ENCODE results near the gene NEB.

Gene NEB

DNA sequence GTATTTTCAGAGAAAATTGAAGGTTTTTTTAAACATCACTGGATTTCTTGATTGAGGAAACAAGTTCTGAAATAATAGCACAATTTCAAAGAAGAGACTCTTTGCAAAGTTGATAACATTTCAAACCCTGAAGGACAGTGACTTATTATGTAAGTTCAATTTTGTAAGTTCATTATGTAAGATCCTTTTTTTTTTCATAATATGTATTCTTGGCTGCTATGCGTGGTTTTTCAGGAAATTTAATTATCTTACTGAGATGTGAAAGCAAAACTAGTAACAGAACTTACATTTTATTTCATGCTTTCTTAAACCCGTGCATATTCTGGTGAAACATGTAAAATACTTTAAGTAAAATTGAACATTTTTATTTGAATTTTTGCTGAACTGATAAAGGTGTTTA, 259.2 kb downstream of the NEB start:
- peaks cover 78% of the 10 kb centered on the region for H3K36me3 Mint-ChIP-seq (ENCODE audit: low read depth)

DNA sequence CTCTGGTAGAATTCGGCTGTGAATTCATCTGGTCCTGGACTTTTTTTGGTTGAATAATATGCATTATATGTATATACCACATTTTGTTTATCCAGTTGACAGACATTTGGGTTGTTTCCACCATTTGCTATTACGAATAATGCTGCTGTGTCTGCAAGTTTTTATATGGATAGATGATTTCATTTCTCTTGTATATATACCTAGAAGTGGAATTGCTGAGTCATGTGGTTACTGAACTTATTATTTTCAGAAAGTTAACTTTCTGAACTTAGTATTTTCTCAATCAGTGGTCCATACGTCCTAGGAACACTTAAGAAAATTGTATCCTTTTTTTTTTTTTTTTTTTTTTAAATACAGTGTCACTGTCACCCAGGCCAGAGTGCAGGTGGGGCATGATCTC, 261.3 kb downstream of the NEB start:
- Mint-ChIP-seq H3K4me1 (no peaks in the 10 kb centered on the region), H3K9me3 (peaks cover 7% of the 10 kb centered on the region), H3K4me3 (no peak overlapping the region), H3K36me3 (ENCODE audit: low read depth) (peaks cover 83% of the 10 kb centered on the region), H3K27me3 (ENCODE audit: low read depth) (no peaks in the 10 kb centered on the region), H3K27ac (no peak overlapping the region)
- TF ChIP-seq, protein P1, sequence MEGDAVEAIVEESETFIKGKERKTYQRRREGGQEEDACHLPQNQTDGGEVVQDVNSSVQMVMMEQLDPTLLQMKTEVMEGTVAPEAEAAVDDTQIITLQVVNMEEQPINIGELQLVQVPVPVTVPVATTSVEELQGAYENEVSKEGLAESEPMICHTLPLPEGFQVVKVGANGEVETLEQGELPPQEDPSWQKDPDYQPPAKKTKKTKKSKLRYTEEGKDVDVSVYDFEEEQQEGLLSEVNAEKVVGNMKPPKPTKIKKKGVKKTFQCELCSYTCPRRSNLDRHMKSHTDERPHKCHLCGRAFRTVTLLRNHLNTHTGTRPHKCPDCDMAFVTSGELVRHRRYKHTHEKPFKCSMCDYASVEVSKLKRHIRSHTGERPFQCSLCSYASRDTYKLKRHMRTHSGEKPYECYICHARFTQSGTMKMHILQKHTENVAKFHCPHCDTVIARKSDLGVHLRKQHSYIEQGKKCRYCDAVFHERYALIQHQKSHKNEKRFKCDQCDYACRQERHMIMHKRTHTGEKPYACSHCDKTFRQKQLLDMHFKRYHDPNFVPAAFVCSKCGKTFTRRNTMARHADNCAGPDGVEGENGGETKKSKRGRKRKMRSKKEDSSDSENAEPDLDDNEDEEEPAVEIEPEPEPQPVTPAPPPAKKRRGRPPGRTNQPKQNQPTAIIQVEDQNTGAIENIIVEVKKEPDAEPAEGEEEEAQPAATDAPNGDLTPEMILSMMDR (IDR thresholded peaks at IDR 0.05; ENCODE audit: unreplicated experiment in 3 of 3): no peak

More for the DNA sequence above, 259.2 kb downstream of the NEB start:
- Mint-ChIP-seq H3K4me1 (no peaks in the 10 kb centered on the region), H3K9me3 (peaks cover 7% of the 10 kb centered on the region), H3K27me3 (ENCODE audit: low read depth) (no peaks in the 10 kb centered on the region), H3K27ac (no peak overlapping the region), H3K4me3 (no peak overlapping the region)
- TF ChIP-seq, protein P1 (IDR thresholded peaks at IDR 0.05; ENCODE audit: unreplicated experiment in 3 of 3): no peak

DNA sequence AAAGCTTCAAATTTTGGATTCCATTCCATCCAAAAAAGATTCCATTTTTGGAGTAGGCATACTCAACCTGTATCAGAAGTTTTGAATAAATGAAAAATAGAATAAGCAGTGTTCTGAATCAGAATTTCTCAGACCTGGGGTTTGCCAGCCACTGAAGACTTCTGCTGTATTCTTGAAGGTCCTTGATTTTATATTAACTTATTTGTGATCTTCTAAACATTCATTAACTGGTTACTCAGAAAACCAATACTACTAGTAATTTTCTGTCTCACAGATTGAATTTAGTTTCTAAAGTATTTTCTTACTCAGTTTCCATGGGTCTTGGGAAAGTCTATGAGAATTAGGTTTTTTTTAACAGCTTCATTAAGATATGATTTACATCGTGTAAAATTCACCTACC, 263.7 kb downstream of the NEB start:
- Mint-ChIP-seq H3K27me3 (ENCODE audit: low read depth) (no peaks in the 10 kb centered on the region), H3K4me1 (no peaks in the 10 kb centered on the region), H3K4me3 (no peak overlapping the region), H3K27ac (no peak overlapping the region), H3K36me3 (ENCODE audit: low read depth) (peaks cover 85% of the 10 kb centered on the region), H3K9me3 (peaks cover 7% of the 10 kb centered on the region)
- TF ChIP-seq, protein P1 (IDR thresholded peaks at IDR 0.05; ENCODE audit: unreplicated experiment in 3 of 3): no peak

GRCh38 chr2:151465771-151466170, 268.5 kb downstream of the NEB start:
- Mint-ChIP-seq H3K9me3 (peaks cover 1% of the 10 kb centered on the region), H3K4me1 (no peaks in the 10 kb centered on the region), H3K27ac (no peak overlapping the region), H3K36me3 (ENCODE audit: low read depth) (peaks cover 91% of the 10 kb centered on the region), H3K27me3 (ENCODE audit: low read depth) (no peaks in the 10 kb centered on the region), H3K4me3 (no peak overlapping the region)
- TF ChIP-seq, protein P1 (IDR thresholded peaks at IDR 0.05; ENCODE audit: unreplicated experiment in 3 of 3): no peak

- H3K4me3 Mint-ChIP-seq: no peak overlapping the region
- no peaks in the 10 kb centered on the region for H3K4me1 Mint-ChIP-seq
- peaks cover 76% of the 10 kb centered on the region for H3K36me3 Mint-ChIP-seq (ENCODE audit: low read depth)
- no peaks in the 10 kb centered on the region for H3K27me3 Mint-ChIP-seq (ENCODE audit: low read depth)
- no peaks in the 10 kb centered on the region for H3K9me3 Mint-ChIP-seq
- TF ChIP-seq, protein P1 (IDR thresholded peaks at IDR 0.05; ENCODE audit: unreplicated experiment in 3 of 3): no peak
- no peak overlapping the region for H3K27ac Mint-ChIP-seq
Measured at GRCh38 chr2:151459358-151459757, 274.9 kb downstream of the NEB start.

DNA sequence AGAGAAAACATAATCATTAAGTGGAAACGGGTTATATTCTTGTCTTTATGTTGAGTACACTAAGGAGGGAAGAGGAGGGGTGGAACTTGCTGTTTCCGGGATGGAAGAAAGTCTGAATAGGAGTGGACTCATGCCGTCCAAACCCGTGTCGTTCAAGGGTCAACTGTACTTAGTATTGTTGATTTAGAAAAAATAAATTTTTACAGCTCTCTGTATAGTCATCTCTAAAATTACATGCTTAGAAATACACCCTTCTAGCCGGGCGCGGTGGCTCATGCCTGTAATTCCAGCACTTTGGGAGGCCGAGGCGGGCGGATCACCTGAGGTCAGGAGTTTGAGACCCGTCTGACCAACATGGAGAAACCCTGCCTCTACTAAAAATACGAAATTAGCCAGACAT, 295.1 kb downstream of the NEB start:
- Mint-ChIP-seq H3K27me3 (ENCODE audit: low read depth) (no peaks in the 10 kb centered on the region), H3K9me3 (no peaks in the 10 kb centered on the region), H3K36me3 (ENCODE audit: low read depth) (peaks cover 60% of the 10 kb centered on the region), H3K27ac (no peak overlapping the region), H3K4me1 (no peaks in the 10 kb centered on the region), H3K4me3 (no peak overlapping the region)
- TF ChIP-seq, protein P1 (IDR thresholded peaks at IDR 0.05; ENCODE audit: unreplicated experiment in 3 of 3): no peak

Measured in nephron (organoid).